ENCODE data around the gene MT1M. TPM values are rescaled to one million over a fixed set of nuclear protein-coding genes. Genes with fewer than 3 reads are reported as not detected.

Gene MT1M
- total RNA-seq, 1 experiment from 2014 or later, result 0.49 TPM

DNA sequence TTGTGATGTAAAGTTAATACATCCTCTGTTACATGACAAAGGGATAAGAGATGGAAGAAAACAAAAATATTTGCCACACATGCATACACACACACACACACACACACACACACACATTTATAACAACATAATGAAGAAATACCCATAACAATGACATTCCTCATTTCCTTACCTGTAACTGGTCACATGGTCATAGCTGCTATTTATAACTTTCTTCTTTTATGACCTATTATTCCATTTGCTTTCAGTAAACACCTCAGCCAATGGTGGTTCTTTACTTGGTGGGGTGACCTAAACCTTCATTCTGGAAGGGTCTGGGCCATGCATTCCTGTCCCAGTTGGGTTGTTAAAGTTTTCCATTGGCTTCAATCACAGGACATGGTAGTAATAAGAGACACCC, 18.8 kb upstream of the MT1M start:
- Histone ChIP-seq H3K9me3 (ENCODE audit: low read depth, low read length, poor library complexity, severe bottlenecking) (no peaks in the 10 kb centered on the region), H3K4me1 (ENCODE audit: insufficient read depth, low read length, poor library complexity, severe bottlenecking) (peaks cover 17% of the 10 kb centered on the region), H3K36me3 (ENCODE audit: insufficient read depth, low read length, poor library complexity, severe bottlenecking) (no peaks in the 10 kb centered on the region), H3K27ac (ENCODE audit: low read depth, low read length, poor library complexity, severe bottlenecking) (no peak overlapping the region), H3K27me3 (replicated peaks; ENCODE audit: insufficient read depth, low read depth, low read length, poor library complexity) (no peaks in the 10 kb centered on the region), H3K4me3 (ENCODE audit: low read depth, low read length, poor library complexity, severe bottlenecking) (no peak overlapping the region)
- BruUV-seq (replicated peaks), result no TSS peak
- ChIA-PET CTCF (no interaction called here), POLR2A (ENCODE audit: low non-redundant PET) (no interaction called here)
- intact Hi-C loops (cut with micrococcal nuclease; ENCODE audit: unreplicated experiment), result no loop called here
- no peak for DNase-seq (ENCODE audit: low spot score)
- TF ChIP-seq CTCF (conservative IDR thresholded peaks at IDR 0.05; ENCODE audit: low read depth, low read length) (no peak), EZH2 (IDR thresholded peaks at IDR 0.05; ENCODE audit: borderline replicate concordance, low read depth, low read length, poor library complexity, severe bottlenecking) (no peak)

GRCh38 chr16:56614549-56614991, 17.9 kb upstream of the MT1M start:
- no peaks in the 10 kb centered on the region for H3K9me3 ChIP-seq (ENCODE audit: low read depth, low read length, poor library complexity, severe bottlenecking)
- H3K27ac ChIP-seq (ENCODE audit: low read depth, low read length, poor library complexity, severe bottlenecking), result no peak overlapping the region
- H3K36me3 ChIP-seq (ENCODE audit: insufficient read depth, low read length, poor library complexity, severe bottlenecking), result no peaks in the 10 kb centered on the region
- ChIA-PET CTCF (no interaction called here), POLR2A (ENCODE audit: low non-redundant PET) (interaction anchor here (0.9 kb wide), 1 partner anchor 16 kb away, joined by 3 read pairs; no protein-coding TSS in a partner anchor)
- BruUV-seq (replicated peaks), result no TSS peak
- intact Hi-C loops (cut with micrococcal nuclease; ENCODE audit: unreplicated experiment), result no loop called here
- no peak overlapping the region for H3K4me3 ChIP-seq (ENCODE audit: low read depth, low read length, poor library complexity, severe bottlenecking)
- no peak for DNase-seq (ENCODE audit: low spot score)
- peaks cover 14% of the 10 kb centered on the region for H3K4me1 ChIP-seq (ENCODE audit: insufficient read depth, low read length, poor library complexity, severe bottlenecking)
- no peaks in the 10 kb centered on the region for H3K27me3 ChIP-seq (replicated peaks; ENCODE audit: insufficient read depth, low read depth, low read length, poor library complexity)
- no peak for TF ChIP-seq CTCF (conservative IDR thresholded peaks at IDR 0.05; ENCODE audit: low read depth, low read length)
- TF ChIP-seq EZH2 (IDR thresholded peaks at IDR 0.05; ENCODE audit: borderline replicate concordance, low read depth, low read length, poor library complexity, severe bottlenecking), result no peak

DNA sequence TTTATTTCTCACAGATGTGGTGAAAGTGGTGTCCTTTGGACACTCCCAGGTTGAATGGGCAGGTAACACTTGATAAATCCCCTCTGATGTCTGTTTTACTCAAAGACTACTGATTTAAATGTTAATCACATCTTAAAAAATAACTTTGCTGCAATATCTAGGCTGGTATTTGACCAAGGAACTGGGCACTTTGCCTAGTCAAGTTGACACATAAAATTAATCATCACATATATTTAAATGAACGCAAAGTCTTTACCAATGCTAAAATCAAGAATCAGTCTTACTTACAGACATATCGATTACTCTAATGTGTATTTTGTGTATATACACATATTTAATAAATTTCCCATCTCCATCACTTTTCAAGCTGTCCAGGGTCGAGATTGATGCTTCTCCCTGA, 17.1 kb upstream of the MT1M start:
- Histone ChIP-seq H3K27ac (ENCODE audit: low read depth, low read length, poor library complexity, severe bottlenecking) (no peak overlapping the region), H3K9me3 (ENCODE audit: low read depth, low read length, poor library complexity, severe bottlenecking) (no peaks in the 10 kb centered on the region), H3K36me3 (ENCODE audit: insufficient read depth, low read length, poor library complexity, severe bottlenecking) (no peaks in the 10 kb centered on the region), H3K27me3 (replicated peaks; ENCODE audit: insufficient read depth, low read depth, low read length, poor library complexity) (no peaks in the 10 kb centered on the region), H3K4me3 (ENCODE audit: low read depth, low read length, poor library complexity, severe bottlenecking) (no peak overlapping the region), H3K4me1 (ENCODE audit: insufficient read depth, low read length, poor library complexity, severe bottlenecking) (peaks cover 6% of the 10 kb centered on the region)
- intact Hi-C loops (cut with micrococcal nuclease; ENCODE audit: unreplicated experiment), result no loop called here
- TF ChIP-seq EZH2 (IDR thresholded peaks at IDR 0.05; ENCODE audit: borderline replicate concordance, low read depth, low read length, poor library complexity, severe bottlenecking), result no peak
- TF ChIP-seq CTCF (conservative IDR thresholded peaks at IDR 0.05; ENCODE audit: low read depth, low read length), result no peak
- no peak for DNase-seq (ENCODE audit: low spot score)
- CTCF ChIA-PET, result no interaction called here
- POLR2A ChIA-PET (ENCODE audit: low non-redundant PET), result interaction anchor here (0.9 kb wide), 1 partner anchor 15 kb away, joined by 3 read pairs; no protein-coding TSS in a partner anchor
- no TSS peak for BruUV-seq (replicated peaks)
